Activated CD4-positive, alpha-beta T cell treated with anti-CD3 and anti-CD28 coated beads for 48 hours (primary cell): ENCODE data around the gene PJA2.

Experiments
- DNase-seq: peaks from one replicate; pipeline ENCODE4 v3.0.0-alpha.2; 2020

PJA2 gene

DNA sequence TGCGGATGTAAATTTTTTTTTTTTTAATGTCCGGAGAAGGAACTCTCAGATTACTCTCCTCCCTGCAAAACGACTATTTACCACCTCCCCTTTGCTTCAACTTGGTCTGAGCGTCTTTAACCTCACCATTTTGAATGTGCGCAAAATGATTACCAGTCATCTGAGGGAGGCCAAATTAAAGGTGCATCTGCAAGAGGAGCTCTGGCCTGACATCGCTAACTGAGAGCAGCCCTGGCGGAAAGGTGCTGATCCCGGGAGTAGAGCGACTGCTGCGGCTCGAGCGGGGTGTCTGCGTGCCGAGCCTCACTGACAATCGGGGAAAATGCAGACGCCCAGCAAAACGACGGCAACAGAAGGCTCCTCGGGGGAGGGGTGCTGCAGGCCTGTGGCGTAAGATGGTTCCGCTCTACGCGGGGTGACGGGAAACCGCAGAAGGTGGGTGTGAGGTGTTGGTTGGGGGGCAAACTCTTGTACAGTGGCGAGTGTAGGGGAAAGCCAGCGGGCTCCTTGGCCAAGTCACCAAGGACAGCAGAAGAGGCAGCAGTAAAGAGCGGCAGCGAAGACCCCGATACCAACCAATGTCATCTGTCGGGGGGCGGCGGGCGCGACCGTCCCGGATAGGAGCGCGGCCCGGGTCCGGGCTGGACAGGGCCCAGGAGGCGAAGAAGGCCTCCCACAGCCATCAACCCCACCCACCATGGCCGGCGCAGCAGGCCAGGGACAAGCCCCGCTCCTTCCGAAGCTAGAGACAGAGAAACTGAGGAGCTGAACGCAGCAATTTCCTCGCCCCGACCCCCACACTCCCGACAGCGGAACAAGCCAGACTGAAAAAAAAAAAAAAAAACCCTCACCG is 557 bp downstream of the PJA2 start:
- DNase-seq, result peak; percentile 85

DNA sequence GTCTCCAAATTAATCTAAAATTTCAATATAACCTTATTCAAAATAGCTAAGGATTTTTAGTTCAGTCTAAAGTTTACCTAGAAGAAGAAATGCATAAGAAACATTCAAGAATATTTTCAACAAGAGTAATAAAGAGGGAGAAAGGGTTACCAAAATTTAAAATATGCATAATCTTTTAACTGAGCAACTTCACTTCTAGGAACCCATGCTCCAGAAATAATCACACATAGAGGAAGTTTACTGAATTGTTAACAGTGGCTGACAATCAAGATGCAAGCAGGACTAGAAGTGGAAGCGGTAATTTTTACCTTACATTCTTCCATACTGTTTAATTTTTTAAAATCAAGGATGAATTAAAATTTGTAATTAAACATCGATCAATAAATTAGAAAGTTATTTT is 1.9 kb downstream of the PJA2 start:
- DNase-seq, result no peak

DNA sequence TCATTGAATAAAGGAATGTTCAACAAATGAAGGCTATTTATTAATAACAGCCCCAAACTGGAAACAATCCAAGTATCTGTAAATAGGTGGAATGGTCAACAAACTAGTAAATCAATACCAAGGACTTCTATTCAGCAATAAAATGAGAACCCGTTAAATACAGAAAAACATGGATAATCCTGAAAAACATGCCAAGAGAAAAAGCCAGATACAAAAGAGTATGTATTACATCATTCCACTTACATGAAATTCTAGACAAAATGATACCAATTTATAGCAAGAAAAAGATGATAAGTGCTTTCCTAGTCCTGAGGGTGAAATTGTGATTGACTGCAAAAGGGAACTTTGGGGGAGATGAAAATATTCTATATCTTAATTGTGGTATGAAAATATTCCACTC is 3.1 kb downstream of the PJA2 start:
- DNase-seq, result no peak

DNA sequence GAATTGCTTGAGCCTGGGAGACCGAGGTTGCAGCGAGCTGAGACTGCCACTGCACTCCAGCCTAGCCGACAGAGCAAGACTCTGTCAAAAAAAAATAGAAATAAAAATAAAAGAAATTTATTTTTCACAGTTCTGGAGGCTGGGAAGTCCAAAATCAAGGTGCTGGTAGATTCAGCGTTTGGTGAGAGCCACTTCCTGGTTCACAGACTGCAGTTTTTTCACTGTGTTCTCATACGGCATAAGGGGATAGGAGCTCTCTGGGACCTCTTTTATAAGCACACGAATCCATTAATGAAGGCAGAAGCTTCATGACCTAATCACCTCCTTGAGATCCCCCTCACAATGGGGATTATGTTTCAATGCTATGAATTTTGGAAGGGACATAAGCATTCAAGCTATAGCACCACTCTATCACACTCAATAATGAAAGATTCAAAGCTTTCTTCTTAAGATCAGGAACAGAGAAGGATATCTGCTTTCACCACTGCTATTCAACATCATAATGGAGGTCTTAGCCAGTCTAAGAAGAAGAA is 5.3 kb downstream of the PJA2 start:
- no peak for DNase-seq

DNA sequence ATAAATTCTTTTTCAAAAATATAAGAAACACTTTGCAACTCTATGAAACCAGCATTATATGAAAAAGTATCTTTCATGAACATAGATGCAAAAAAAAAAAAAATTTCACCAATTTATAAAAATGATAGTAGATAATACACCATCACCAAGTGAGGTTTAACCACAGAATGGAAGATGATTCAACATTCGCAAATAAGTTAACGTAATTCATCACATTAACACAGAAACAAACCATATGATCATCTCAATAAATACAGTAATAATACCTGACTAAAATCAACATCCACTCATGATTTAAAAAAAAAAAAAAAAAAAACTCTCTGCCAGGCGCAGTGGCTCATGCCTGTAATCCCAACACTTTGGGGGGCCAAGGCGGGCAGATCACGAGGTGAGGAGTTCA is 6.3 kb downstream of the PJA2 start:
- no peak for DNase-seq

DNA sequence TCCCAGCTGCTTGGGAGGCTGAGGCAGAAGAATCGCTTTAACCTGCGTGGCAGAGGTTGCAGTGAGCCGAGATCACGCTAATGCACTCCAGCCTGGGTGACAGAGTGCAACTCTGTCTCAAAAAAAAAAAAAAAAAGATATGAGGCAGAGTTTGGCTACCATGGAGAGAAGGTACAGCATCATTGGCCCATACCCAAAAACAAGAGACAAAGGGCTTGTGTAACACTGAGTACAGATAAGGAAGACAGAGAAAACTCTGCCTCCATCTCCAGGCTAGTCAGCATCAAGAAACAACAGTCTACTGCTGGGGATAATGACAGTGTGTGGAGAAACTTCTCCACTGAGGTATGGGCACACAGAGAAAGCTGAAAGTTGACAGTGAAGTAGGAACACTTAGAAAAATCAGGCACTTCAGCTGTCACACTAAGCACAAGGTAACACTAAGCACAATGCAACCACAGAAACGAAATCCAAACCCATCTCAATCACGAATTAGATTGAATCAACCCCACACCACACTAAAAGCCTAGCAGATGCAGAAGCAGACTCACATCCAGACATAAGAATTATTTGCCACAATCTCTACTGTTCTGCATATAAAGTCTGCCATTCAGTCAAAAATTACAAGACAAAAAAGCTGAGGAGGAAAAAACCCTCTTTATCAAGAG is 10.5 kb downstream of the PJA2 start:
- no peak for DNase-seq

DNA sequence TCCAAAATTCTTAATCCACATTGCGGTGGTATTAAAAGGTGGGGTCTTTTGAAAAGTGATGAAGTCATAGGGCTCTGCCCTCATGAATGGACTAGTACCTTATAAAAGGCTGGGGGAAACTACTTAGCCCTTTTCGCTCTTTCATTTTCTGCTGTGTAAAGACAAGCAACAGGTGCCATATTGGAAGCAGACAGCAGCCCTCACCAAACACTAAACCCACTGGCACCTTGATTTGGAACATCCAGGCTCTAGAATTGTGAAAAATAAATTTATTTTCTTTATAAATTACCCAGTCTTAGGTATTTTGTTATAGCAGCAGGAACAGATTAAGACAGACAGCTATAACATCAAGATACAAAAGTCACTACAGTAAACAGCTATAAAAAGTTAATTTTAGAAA is 12.8 kb downstream of the PJA2 start:
- DNase-seq, result no peak

DNA sequence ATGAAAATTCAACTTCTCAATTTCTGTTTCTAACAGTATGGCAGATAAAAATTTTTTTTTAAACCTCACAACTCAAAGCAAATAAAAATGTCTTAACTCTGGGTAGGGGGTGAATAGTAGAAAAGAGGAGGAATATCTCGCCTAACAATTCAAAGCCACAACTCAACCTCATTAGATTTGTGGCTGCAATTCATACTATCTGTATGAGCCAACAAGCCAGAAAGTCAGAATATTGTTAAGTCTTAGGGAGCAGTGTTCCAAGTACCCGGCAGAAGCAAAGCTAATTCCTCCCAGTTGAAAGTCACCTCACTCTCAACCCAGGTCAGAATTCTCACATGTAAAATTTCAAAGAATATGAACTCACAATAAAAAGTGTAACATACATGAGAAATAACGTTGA is 15.0 kb downstream of the PJA2 start:
- no peak for DNase-seq

DNA sequence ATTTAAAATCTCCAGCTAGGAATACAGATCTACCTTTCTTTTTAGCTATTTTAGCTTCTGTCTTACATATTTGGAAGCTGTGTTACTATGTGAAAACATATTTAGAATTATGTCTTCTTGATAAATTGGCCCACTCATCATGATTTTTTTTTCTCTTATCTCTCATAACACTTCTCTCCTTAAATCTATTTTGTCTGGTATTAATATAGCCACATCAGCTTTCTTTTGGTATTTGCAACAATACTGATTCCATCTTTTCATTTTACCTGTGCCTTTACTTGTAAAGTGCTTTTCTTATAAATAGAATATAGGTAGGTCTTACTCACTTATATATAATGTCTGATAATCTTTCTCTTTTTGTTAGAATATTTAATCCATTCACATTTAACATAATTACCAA is 19.6 kb downstream of the PJA2 start:
- DNase-seq, result no peak

DNA sequence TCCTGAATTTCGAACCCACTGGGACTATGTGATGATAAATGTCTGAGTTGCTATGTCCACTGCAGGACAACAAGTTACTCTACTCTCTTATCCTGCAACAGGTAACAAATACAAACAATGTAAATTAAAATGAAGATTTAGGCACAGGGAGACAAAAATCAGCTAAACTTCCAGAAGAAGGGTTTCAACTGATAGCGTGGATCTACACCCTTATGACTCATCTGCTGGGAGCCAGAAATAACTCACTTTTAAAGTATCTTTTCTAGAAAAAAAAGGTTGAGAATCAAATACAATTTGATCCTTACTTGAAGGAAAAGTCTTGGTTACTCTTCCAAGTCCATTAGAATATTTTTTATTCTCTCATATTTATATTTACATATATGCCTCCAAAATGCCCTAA is 21.4 kb downstream of the PJA2 start:
- no peak for DNase-seq

DNA sequence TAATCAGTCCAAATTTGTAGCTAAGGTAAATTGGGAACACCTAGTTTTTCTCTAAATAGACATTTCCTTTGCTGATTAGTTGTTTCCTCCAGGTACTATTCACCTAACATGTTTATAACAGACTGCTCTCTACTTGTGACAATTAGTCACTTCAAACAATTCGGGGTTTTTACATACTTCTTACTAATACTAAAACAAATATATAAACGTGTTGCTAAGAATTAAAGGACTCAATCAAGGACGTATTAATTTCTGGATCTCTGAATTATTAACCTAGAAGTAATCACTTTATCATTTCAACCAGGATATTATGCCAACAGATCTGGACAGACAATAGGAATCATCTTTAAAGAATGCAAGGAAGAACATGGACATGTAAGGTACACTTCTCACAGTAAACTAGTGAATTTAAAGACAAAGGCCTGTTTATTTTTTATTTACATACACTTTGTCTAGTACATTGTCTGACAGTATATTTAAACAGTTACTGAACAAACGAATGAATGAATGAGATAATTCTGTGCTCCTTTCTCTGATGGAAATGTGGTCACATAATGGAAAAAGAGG is 22.3 kb downstream of the PJA2 start:
- no peak for DNase-seq

DNA sequence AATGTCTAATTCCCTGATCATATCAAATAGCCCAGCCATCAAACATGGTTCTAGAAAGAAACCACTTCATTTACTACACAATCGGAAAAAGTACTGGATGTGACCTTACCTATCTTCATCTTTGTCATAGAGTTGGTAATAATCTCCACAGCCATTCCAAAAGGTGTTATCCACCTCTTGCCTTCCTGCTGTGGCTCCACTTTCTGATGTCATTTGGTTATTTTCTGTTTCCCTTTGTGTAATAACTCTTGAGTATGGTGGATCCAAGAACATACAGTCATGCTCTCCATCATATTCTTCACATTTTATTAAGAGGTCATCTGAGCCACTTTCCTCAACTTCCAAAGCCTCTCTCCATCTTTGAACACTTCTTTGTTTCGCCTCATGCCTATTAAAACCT is 31.7 kb downstream of the PJA2 start:
- DNase-seq, result no peak

DNA sequence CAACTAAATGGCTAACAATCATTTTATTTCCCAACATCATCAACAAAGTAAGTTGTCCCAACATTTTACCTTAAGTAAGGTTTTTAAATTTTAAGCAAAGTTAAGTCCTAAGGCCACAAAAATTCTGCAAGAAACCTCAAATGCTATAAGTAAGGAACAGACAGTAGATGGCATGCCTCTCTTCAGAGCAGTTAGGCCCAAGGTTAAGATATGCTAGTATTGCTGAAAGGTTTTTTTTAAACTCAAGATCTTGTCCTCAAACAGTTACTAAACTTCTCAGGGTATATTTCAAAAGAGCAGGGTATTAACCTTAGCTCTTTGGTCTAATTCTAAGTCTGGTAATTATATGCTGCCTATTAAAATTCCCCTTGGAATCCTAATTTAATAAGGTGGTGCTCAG is 35.1 kb downstream of the PJA2 start:
- DNase-seq, result no peak

DNA sequence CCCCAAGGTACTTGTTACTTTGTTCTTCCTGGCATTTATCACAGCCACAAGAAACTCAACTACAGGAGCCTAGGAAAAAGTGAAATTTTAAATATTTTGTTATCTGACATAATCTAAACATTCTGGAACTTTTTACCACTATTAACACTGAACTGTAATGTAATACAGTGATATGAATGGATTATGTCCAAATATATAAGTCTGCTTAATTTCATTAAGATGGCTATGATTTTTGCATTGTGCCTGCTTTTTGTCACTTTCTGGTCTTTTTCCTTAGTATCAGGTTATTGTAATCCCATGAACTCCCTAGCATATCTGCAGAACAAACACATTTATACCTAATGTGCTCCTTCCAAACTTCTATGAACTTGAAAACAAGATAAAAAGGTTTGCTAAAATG is 35.8 kb downstream of the PJA2 start:
- DNase-seq, result no peak

DNA sequence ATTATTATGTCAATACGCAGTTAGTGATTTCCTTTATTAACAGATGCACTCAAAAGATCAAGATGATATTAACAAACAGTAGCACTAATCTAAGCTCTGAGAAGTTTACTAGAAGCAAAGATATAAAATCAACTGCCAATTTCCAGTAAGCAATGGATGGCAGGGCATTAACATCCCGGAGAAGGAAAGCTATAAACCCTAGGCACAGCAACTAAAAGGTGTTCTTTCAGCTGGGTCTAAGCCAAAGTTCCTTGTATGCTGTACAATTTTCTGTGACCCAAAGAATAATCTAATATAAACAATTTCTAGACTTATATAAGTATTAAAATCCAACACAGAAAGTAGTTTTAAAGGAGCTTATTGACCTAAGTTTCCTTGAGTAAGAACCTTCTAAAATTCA is 39.4 kb downstream of the PJA2 start:
- DNase-seq, result no peak

DNA sequence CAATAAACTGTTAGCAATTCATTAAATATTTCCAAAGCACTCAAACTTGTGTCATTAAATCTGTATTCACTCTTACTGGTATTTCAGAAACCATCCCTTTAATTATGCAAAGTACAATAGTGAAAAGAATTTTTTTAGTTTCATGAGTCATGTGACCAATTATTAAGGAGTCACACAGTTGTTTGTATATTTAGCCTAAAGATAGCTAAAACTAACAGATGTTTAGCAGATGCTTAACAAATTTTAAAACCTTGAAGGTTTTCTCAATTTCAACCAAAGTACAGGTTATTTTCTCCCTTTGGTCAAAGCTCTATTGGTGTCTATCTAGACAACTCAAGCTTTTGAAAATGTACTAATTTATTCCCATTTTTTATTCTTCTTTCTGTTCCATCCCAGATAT is 44.1 kb downstream of the PJA2 start:
- DNase-seq, result no peak

DNA sequence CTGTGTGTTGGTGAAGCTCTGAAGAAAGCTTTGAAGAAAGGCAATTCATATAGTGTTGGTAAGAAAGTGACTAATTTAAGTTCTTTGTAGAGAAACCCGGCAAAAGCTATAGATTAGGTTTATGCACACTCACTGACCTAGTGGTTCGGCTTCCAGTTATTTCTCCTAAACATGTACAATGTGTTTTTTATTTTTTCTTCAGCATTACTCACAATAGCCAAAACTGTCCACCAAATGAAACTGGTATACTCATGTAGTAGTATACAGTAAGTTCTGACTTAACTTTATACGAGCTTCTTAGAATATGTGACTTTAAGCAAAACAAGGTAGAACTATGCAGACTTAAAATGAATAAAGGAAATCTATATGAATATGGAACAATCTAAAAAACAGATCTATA is 44.8 kb downstream of the PJA2 start:
- DNase-seq, result no peak

DNA sequence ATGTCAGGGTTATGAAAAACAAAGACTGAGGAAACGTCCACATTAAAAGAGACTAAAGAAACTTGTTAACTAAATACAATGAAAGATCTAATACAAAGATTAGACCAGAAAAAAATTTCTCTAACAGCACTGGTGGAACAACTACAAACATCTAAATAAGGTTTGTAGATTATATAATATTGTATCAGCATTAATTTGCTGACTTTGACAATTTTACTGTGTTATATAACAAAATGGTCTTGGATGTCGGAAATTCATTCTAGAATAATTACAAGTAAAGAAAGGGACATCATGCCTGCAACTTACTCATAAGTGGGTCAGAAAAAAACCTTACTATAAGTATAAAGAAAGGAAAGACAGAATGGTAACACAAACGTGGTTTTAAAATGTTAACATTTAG is 50.1 kb downstream of the PJA2 start:
- no peak for DNase-seq

DNA sequence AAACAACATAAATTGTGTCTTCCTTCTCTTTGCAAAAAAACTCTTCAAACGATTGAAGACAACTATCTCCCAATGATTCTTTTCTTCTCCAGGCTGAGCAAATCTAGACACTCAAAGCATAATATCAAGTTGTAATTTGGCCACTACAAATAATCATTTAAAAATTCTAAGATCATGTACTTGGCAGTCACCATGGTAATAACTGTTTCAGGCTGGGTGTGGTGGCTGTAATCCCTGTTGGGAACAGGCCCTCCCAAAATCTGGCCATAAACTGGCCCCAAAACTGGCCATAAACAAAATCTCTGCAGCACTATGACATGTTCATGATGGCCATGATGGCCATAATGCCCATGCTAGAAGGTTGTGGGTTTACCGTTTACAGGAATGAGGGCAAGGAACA is 52.0 kb downstream of the PJA2 start:
- no peak for DNase-seq

DNA sequence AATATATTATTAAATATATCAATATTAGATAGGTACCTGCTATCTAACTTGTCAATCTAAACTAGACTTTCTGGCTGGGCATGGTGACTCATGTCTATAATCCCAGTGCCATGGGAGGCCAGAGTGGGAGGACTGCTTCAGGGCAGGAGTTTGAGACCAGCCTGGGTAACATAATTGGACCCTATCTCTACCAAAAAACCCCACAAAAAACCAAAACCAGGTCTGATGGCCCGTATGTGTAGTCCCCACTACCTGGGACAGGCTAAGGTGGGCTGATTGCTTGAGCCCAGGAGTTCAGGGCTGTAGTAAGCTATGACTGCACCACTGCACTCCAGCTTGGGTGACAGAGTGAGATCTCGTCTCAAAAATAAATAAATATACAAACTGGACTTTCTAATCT is 55.0 kb downstream of the PJA2 start:
- DNase-seq, result no peak

DNA sequence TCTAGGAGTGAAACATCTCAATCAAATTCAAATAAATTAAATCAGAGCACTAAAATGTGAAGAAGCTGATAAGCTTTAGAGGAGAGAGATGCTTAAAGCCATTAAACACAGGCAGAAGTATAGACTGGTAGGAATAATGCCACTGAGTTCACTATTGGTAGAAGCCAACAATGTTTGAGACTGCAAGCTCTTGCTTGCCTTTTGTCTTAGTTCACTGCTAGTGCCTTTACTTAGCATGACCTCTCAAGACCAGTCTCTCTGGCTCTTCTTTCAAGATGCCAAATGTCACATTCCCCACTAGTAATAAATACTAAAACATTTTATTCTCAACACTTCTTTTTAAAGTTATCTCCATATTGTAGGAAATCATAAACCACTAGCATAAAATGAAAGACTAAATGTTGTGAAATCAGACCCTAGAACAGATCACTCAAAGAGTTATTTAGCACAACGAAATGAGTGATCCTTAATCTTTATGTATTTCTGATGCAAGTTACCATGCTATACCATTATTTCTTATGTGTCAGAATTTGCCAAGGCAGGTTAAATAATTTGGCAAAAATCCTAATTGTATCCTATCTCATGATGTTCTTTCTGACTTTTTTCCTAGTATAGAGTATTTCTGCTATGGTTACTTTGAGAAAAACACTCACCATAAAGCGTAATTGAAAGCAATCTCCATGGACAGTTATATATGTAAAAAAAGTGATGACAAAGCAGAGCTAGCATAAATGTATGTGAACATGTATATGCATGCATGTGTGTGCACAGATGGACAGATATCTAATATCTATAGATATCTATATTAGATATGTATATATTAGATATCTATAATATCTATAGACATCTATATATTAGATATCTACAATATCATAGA is 57.5 kb downstream of the PJA2 start:
- no peak for DNase-seq

DNA sequence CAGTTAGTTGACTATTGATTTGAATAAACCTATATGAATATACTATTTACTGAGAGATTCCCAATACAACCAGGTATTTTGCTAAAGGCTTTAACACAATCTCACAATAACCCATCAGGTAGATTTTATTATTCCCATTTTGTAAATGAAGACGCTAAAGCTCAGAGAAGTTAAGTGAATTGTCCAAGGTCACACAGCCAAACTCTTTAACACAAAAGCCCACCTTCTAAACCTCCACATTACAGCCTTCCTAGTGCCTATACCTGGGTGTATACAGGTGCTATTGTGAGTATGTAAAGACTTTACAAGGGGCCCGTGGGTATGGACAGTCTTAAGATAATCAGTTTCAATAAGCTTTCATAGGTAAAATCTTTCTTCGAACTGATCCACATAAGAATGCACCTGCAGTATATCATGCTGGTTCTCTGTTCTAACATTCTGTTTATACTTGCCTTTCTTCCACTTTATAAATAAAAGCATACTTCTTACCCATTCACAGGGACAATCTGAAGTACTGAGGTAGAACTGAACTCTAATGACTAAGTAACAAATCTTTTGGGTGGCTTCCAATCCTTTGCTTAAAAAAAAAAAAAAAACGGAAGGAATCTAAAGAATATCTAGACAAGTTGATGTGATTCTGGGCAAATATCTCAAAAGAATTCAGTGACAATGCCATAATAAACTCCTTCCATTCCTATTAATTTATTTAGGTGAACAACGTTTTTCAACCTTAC is 59.1 kb downstream of the PJA2 start:
- DNase-seq, result no peak
